ENCODE measurements around the gene CCDC154. TPM values are rescaled to one million over a fixed set of nuclear protein-coding genes. Genes with fewer than 3 reads are reported as not detected.

CCDC154 gene
- total and polyA plus RNA-seq, 10 of the 15 experiments (the other 5 are each of a cell fraction or from before 2014, with no cell fraction given), result 0.06 to 0.26 (median 0.25) TPM; not detected in 7

DNA sequence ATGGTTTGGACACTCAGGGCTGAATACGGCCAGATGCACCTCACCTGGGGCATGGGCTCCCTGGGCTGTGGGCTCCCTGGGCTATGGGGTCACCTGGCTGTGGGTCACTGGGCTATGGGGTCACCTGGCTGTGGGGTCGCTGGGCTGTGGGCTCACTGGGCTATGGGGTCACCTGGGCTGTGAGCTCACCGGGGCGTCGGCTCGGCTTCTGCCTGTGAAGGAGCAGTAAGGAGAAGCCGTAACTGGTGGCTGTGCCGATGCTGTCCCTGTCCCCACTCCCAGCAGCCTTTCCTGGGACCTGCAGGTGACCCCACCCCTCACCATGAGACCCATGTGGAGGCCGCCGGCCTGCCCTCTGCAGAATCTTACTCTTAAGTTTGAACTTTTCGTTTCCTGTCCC lies 15.3 kb downstream of the CCDC154 start:
- TF ChIP-seq POLR2AphosphoS2 (IDR thresholded peaks at IDR 0.05; ENCODE audit: low read depth, low read length) (no peak), ZSCAN29 (IDR thresholded peaks at IDR 0.05) (no peak), NFYA (IDR thresholded peaks at IDR 0.05; ENCODE audit: borderline replicate concordance, low read depth, low read length) (no peak), CHD4 (IDR thresholded peaks at IDR 0.05) (no peak), HDAC6 (IDR thresholded peaks at IDR 0.05; ENCODE audit: unreplicated experiment) (no peak), MYB (IDR thresholded peaks at IDR 0.05; ENCODE audit: borderline replicate concordance, low read depth, low read length) (no peak)
- no peaks in the 10 kb centered on the region for H3K79me2 ChIP-seq (ENCODE audit: control insufficient read depth, insufficient read depth, low read length)
- no peak overlapping the region for H3K4me2 ChIP-seq (ENCODE audit: control insufficient read depth, insufficient read depth)
- no peaks in the 10 kb centered on the region for H3K4me1 ChIP-seq (ENCODE audit: control insufficient read depth, insufficient read depth, low read length)
- FAIRE-seq, result no peak
- ChIA-PET CTCF (interaction anchor here (0.6 to 2.2 kb wide), 7 partner anchors 42 to 249 kb away, joined by 3 to 6 read pairs (median 4); partner anchors contain the start of genes JPT2 and TELO2), POLR2A (interaction anchor here (0.6 to 0.7 kb wide), 2 partner anchors 52 to 109 kb away, joined by 3 read pairs; no protein-coding TSS in a partner anchor), RAD21 (ENCODE audit: unreplicated experiment) (interaction anchor here (0.7 to 1.5 kb wide), 4 partner anchors 12 to 276 kb away, joined by 3 read pairs; partner anchors contain the start of gene JPT2), SMC1A (ENCODE audit: uncharacterized antibody, unreplicated experiment) (interaction anchor here (0.6 to 0.8 kb wide), 3 partner anchors 46 to 94 kb away, joined by 3 read pairs; no protein-coding TSS in a partner anchor)
- H3K36me3 ChIP-seq (ENCODE audit: control insufficient read depth in 2 of 2, insufficient read depth in 2 of 2, low read length in 1 of 2), result no peaks in the 10 kb centered on the region
- H3K9me3 ChIP-seq (replicated peaks; ENCODE audit: control insufficient read depth, insufficient read depth, low read length), result no peaks in the 10 kb centered on the region
- in situ Hi-C loops (cut with MboI) (no loop called here), intact Hi-C loops (cut with micrococcal nuclease; ENCODE audit: unreplicated experiment) (no loop called here)
- WGBS (ENCODE audit: insufficient coverage, insufficient replicate concordance, low lambda C conversion rate, missing lambda C conversion rate), result 65% methylated on average over 11 of the region's 11 CpGs
- H4K20me1 ChIP-seq (ENCODE audit: control insufficient read depth, insufficient read depth), result no peaks in the 10 kb centered on the region; the same call in 1 of the 2 replicates
- H3K9ac ChIP-seq (ENCODE audit: control insufficient read depth, insufficient read depth, low read length), result no peak overlapping the region
- no TSS peak for BruUV-seq (replicated peaks)
- no peak for DNase-seq (ENCODE audit: low read depth, low spot score)
- H2AFZ ChIP-seq (ENCODE audit: control insufficient read depth, low read depth, low read length), result peak overlapping the region; percentile 44; the same call in 1 of the 2 replicates
- no peak overlapping the region for H3K4me3 ChIP-seq
- no peak overlapping the region for H3K27ac ChIP-seq (ENCODE audit: control insufficient read depth, insufficient read depth)
- peaks cover 0 to 10% of the 10 kb centered on the region in 2 experiments for H3K27me3 ChIP-seq (replicated peaks in 1 of 2; ENCODE audit: control insufficient read depth in 2 of 2, insufficient read depth in 2 of 2, low read length in 1 of 2)
- ATAC-seq, result no peak

DNA sequence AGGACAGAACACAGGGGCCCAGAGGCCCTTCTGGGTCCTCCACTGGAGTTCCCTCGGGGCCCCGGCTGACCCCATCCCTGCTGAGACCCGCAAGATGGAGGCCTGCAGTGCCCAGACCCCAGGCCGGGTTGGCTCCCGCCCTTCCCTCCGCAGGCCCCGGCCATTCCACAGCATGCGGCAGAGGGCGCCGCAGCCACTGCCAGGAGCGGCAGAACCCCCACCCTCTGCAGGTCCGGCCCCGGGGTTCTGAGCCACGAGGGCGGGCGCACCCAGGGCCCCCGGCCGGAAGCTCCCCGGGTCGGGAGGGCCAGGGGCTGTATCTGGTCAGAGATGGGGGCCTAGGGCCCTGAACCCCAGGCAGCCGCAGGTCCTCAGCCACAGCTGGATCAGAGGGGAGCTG lies 15.8 kb downstream of the CCDC154 start:
- Histone ChIP-seq H3K9ac (ENCODE audit: control insufficient read depth, insufficient read depth, low read length) (no peak overlapping the region), H3K4me3 (no peak overlapping the region), H2AFZ (ENCODE audit: control insufficient read depth, low read depth, low read length) (peak overlapping the region; percentile 44), H3K27ac (ENCODE audit: control insufficient read depth, insufficient read depth) (no peak overlapping the region), H3K4me1 (ENCODE audit: control insufficient read depth, insufficient read depth, low read length) (no peaks in the 10 kb centered on the region), H3K79me2 (ENCODE audit: control insufficient read depth, insufficient read depth, low read length) (no peaks in the 10 kb centered on the region), H3K36me3 (ENCODE audit: control insufficient read depth in 2 of 2, insufficient read depth in 2 of 2, low read length in 1 of 2) (no peaks in the 10 kb centered on the region), H3K4me2 (ENCODE audit: control insufficient read depth, insufficient read depth) (no peak overlapping the region), H4K20me1 (ENCODE audit: control insufficient read depth, insufficient read depth) (no peaks in the 10 kb centered on the region; the same call in 1 of the 2 replicates), H3K9me3 (replicated peaks; ENCODE audit: control insufficient read depth, insufficient read depth, low read length) (no peaks in the 10 kb centered on the region), H3K27me3 (replicated peaks in 1 of 2; ENCODE audit: control insufficient read depth in 2 of 2, insufficient read depth in 2 of 2, low read length in 1 of 2) (peaks cover 0 to 10% of the 10 kb centered on the region in 2 experiments)
- no TSS peak for BruUV-seq (replicated peaks)
- 0 out of 2 replicates have a peak, but pooled peaks have one; percentile 24 for TF ChIP-seq SMARCA5 (IDR thresholded peaks at IDR 0.05)
- TF ChIP-seq YY1 (IDR thresholded peaks at IDR 0.05; ENCODE audit: low read depth, low read length), result peak; percentile 80
- TF ChIP-seq ASH2L (IDR thresholded peaks at IDR 0.05; ENCODE audit: borderline replicate concordance, low read depth), result no peak
- peak; percentile 65 for TF ChIP-seq RAD21 (IDR thresholded peaks at IDR 0.05; ENCODE audit: insufficient read depth, low read depth, low read length)
- no peak for TF ChIP-seq ATF7 (IDR thresholded peaks at IDR 0.05; ENCODE audit: low read depth)
- TF ChIP-seq BHLHE40 (IDR thresholded peaks at IDR 0.05; ENCODE audit: borderline replicate concordance in 1 of 2, low read depth in 2 of 2, low read length in 1 of 2), result peak in 1 of 2 experiments; percentile 27; a peak in 1 of 4 replicates
- TF ChIP-seq, protein P1, sequence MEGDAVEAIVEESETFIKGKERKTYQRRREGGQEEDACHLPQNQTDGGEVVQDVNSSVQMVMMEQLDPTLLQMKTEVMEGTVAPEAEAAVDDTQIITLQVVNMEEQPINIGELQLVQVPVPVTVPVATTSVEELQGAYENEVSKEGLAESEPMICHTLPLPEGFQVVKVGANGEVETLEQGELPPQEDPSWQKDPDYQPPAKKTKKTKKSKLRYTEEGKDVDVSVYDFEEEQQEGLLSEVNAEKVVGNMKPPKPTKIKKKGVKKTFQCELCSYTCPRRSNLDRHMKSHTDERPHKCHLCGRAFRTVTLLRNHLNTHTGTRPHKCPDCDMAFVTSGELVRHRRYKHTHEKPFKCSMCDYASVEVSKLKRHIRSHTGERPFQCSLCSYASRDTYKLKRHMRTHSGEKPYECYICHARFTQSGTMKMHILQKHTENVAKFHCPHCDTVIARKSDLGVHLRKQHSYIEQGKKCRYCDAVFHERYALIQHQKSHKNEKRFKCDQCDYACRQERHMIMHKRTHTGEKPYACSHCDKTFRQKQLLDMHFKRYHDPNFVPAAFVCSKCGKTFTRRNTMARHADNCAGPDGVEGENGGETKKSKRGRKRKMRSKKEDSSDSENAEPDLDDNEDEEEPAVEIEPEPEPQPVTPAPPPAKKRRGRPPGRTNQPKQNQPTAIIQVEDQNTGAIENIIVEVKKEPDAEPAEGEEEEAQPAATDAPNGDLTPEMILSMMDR (IDR thresholded peaks at IDR 0.05 in 2 of 3, conservative IDR thresholded peaks at IDR 0.05 in 1 of 3; ENCODE audit: control insufficient read depth in 2 of 3, extremely low read depth in 1 of 3, insufficient read depth in 1 of 3, low read depth in 3 of 3, low read length in 3 of 3), result peak; percentile 53 to 69 (median 68)
- TF ChIP-seq BRCA1 (IDR thresholded peaks at IDR 0.05; ENCODE audit: low read depth, low read length), result no peak
- TF ChIP-seq PAX8 (IDR thresholded peaks at IDR 0.05), result no peak
- peak; percentile 72 for TF ChIP-seq SMC3 (IDR thresholded peaks at IDR 0.05; ENCODE audit: borderline replicate concordance, low read length)
- WGBS (ENCODE audit: insufficient coverage, insufficient replicate concordance, low lambda C conversion rate, missing lambda C conversion rate), result 18% methylated on average over 19 of the region's 21 CpGs
- FAIRE-seq (no peak), ATAC-seq (peak; percentile 92), DNase-seq (ENCODE audit: low read depth, low spot score) (no peak)
- CTCF ChIA-PET, result interaction anchor here (0.6 to 2.2 kb wide), 7 partner anchors 43 to 249 kb away, joined by 3 to 6 read pairs (median 4); partner anchors contain the start of genes JPT2 and TELO2
- POLR2A ChIA-PET, result interaction anchor here (0.6 to 0.7 kb wide), 2 partner anchors 52 to 110 kb away, joined by 3 read pairs; no protein-coding TSS in a partner anchor
- in situ Hi-C loops (cut with MboI) (no loop called here), intact Hi-C loops (cut with micrococcal nuclease; ENCODE audit: unreplicated experiment) (no loop called here)
- RAD21 ChIA-PET (ENCODE audit: unreplicated experiment), result interaction anchor here (0.7 to 1.5 kb wide), 4 partner anchors 13 to 277 kb away, joined by 3 read pairs; partner anchors contain the start of gene JPT2
- SMC1A ChIA-PET (ENCODE audit: uncharacterized antibody, unreplicated experiment), result interaction anchor here (0.6 to 1.2 kb wide), 4 partner anchors 45 to 110 kb away, joined by 3 read pairs; no protein-coding TSS in a partner anchor

Data from GM12878 (cell line).